NCI-H187 (cell line): ENCODE results near the gene ZNF14.
"Not testable (repeated sequence)": the region's sequence is repeated elsewhere in the genome, so short reads cannot be mapped to it uniquely, and the experiment has no call there.

Source experiments
- DNase-seq, 2 experiments: peaks; one replicate each; lab custom pipeline; 2025; lab: John Stamatoyannopoulos, UW

ZNF14 gene

GRCh38 chr19:19746286-19747213, 13.6 kb upstream of the ZNF14 start:
- no peak for DNase-seq

DNA sequence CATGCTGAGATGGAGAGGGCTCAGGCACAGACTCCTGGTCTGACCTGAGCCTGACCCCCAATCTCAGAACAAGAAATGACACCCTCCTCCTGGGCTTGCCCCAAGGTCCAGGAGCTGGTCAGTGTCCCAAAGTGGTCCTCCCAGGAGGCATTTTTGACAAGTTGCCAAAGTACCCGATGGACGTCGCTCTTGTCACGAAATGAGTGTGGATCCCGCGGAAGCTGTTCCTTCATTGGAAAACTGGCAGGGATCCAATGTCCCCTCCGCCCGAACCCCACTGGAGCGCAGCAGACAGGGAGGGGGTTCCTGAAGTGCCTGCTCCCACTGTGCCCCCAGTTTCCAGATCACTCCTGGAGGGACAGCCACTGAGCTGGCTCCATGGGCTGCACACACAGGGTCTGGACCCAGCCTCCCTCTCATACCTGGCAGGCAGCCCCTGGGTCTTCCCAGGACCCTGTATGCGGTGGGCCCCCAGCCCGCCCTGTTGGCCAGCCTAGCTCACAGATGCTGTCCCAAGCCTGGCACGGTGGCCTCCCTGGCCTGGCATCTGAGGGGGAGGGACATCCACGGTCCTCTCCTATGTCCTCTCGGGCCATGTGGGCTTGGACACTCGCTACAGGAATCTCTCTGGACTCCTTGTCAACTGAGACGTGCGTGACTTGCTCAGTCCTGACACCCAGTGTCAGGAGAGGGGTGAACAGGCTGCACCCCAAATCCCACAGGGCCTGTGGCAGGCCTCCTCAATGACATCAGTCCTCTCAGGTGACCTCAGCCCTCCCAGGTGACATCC, 12.8 kb upstream of the ZNF14 start:
- DNase-seq, result no peak

DNA sequence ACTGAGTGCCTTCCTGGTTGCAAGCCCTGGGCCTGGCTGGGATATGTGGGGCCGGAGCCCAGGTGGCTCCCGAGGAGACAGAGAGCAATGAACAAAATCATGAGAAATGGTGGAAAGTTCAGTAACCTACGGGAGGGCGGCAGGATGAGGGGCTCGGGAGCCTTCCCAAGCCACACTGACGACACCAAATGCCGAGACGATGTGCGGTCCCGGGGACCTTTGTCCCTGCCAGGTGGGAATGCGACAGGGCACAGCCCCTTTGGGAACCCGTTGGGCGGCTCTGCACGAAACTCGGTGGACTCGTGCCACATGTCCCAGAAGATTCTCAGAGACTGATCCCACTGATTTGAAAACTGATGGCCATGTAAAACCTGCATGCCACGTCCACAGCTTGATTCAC, 11.7 kb upstream of the ZNF14 start:
- no peak for DNase-seq

DNA sequence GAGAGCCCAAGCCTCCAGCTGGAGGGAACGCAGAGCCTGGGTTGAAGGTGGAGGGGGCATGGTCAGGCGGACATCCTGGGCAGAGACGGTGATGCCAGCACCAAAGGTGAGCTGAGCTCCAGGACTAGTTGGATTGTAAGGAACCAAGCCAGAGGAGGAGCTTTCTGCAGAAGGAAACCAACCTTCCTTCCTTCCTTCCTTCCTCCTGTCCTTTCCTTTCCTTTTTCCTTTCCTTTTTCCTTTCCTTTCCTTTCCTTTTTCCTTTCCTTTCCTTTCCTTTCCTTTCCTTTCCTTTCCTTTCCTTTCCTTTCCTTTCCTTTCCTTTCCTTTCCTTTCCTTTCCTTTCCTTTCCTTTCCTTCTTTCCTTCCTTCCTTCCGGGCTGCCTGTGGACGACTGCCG, 11.0 kb upstream of the ZNF14 start:
- not testable (repeated sequence) for DNase-seq

- DNase-seq, result no peak
Measured at GRCh38 chr19:19743176-19743575, 10.3 kb upstream of the ZNF14 start.

DNA sequence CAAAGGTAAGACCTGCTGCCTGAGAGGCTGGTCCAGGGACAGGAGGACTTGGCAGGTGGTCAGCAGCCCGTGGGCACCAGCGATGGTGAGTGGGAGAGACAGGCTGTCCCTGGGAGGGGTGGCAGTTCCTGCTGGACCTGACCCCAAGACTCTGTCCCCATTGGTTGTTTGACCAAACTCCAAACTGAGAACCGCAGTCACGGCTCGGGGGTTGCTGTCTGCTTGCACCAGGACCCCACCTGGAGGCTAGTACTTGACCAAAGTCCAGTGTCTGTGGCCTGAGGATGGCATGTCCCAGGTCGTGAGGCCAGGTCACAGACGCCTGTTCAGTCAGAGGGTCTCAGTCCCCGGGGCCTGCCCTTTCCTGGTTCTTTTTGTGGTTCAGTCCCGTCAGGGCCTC, 9.9 kb upstream of the ZNF14 start:
- no peak for DNase-seq

DNA sequence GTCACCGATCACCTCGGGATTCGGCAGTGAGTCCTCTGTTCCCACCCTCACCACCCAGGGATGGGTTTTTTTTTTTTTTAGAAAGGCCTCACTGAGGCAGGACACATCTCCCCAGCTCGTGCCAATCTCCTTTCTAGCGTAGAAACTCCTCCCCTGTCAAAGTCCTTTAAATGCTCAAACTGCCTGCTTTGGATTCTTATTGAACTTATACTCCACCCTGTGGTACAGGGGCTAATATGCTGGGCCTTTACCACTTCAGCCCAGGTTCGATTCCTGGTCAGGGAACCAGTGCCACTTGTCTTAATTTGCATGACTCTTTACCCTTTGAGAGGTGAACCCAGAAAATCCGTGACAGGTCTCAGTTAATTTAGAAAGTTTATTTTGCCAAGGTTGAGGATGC, 8.3 kb upstream of the ZNF14 start:
- DNase-seq, result no peak

GRCh38 chr19:19740755-19741154, 7.8 kb upstream of the ZNF14 start:
- DNase-seq, result no peak

- no peak for DNase-seq
Measured at GRCh38 chr19:19738564-19738963, 5.7 kb upstream of the ZNF14 start.

- no peak for DNase-seq
Measured at GRCh38 chr19:19737559-19738332, 4.8 kb upstream of the ZNF14 start.

- DNase-seq, result no peak
Measured at GRCh38 chr19:19721896-19722295, 11.0 kb downstream of the ZNF14 start.

DNA sequence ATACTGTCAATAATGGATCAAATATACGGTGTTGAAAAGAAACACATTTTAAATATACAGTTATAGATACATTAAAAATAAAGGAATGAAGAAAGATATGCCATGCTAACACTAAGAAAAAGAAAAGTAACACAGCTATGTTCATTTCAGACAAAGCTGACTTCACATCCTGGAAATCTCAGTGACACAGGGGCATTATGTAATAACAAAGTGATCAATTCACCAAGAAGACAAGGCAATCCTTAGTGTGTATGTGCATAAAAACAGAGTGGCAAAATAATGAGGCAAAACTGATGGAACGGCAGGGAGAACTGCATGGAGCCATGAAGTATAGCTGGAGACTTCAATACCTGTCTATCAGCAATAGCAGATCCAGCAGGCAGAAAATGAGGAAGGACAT, 13.1 kb downstream of the ZNF14 start:
- DNase-seq, result no peak

DNA sequence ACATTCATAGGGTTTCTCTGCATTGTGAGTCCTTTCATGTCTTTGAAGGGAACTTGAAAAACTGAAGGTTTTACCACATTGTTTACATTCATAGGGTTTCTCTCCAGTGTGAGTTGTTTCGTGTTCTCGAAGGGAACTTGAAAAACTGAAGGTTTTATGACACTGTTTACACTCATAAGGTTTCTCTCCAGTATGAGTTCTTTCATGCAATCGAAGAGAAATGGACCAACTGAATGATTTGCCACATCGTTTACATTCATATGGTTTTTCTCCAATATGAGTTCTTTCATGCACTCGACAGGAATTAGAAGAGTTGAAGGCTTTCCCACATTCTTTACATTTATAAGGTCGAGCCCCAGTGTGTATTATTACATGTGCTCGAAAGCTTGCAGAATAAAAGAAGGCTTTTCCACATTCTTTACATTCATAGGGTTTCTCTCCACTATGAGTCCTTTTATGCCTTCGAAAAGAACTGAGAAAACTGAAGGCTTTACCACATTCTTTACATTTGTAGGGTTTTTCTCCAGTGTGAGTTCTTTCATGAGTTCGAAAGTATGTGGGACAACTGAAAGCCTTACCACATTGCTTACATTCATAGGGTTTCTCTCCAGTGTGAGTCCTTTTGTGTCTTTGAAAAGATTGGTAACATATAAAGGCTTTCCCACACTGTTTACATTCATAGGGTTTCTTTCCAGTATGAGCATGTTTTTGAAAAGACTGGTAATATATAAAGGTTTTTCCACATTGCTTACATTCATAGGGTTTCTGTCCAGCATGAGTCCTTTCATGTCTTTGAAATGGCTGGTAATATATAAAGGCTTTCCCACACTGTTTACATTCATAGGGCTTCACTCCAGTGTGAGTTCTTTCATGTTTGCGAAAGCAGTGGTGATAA, 20.7 kb downstream of the ZNF14 start:
- no peak for DNase-seq

- no peak for DNase-seq
Measured at GRCh38 chr19:19711306-19711933, 21.5 kb downstream of the ZNF14 start.

DNA sequence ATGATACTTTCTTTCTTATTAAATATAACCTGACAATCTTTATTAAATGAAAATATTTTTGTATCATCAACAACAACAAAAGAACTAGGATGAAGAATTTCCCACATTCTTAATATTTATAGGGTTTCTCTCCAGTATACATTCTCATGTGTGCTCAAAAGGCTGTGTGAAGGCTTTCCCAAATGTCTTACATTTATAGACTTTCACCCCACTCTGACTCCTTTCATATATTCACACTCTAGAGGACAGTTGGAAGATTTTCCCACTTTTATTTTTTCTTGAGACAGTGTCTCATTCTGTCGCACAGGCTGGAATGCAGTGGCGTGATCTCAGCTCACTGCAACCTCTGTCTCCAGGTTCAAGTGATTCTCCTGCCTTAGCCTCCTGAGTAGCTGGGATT, 22.4 kb downstream of the ZNF14 start:
- DNase-seq, result no peak

GRCh38 chr19:19704836-19705235, 28.1 kb downstream of the ZNF14 start:
- no peak for DNase-seq

DNA sequence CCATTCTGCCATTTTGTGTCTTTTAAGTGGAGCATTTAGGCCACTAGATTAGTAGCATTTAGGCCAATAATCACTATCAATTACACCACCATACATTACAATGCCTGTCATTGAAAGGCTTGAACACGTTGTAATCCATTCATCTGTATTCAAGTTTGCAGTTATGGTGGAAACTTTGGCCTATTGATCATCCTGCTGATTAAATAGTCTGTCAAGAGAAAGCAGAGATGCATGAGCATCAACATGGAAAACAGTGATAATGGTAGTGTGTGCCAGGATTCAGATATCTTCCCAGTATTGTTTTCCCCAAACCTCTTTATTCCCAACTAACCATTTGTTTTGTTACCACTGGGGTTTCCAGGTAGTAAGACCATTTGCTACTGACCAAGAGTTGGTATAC, 32.4 kb downstream of the ZNF14 start:
- not testable (repeated sequence) for DNase-seq

DNA sequence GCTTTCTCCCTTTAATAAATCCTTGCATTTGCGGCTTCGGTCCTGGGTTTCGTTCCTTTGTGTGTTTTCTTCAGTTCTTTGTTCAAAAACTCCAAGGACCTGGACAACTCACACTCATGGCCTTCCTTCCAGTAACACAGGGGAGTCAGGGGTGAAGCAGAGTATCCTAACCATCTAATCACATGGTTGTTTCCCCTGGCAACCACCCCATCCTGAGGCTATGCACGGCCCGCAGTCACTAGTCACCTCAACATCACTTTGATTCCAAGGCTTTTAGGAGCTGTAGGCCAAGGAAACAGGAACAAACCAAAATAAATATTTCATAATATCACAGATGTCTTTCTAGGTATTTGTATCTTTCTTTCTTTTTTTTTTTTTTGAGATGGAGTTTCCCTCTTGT, 35.3 kb downstream of the ZNF14 start:
- no peak for DNase-seq

DNA sequence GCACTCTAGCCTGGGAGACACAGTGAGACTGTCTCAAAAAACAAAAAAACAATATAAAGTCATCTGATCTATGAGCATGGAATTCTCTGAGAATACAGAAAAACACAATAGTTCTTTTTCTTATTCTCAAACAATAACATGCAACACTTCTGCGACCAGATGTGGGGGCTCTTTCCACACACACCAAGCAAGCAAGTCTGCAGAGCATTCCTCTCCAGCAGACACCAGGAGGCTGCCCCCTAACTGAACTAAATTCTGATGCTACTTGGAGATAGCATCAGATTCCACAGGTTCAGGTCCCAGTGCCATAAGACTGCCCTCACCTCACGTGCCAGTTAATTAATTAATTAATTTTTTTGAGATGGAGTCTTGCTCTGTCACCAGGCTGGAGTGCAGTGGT, 36.5 kb downstream of the ZNF14 start:
- DNase-seq, result no peak

GRCh38 chr19:19691683-19692082, 41.2 kb downstream of the ZNF14 start:
- no peak for DNase-seq

DNA sequence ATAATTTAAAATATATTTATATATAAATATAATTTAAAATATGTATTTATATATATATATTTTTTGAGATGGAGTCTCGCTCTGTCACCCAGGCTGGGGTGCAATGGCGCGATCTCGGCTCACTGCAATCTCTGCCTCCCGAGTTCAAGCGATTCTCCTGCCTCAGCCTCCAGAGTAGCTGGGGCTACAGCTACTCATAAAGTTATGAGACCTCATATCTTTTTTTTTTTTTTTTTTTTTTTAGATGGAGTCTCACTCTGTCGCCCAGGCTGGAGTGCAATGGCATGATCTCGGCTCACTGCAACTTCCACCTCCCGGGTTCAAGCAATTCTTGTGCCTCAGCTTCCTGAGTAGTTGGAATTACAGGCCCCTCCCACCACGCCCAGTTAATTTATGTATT, 43.9 kb downstream of the ZNF14 start:
- DNase-seq, result not testable (repeated sequence)
